ENCODE data around the gene ERLEC1.
"Not testable (repeated sequence)": the region's sequence is repeated elsewhere in the genome, so short reads cannot be mapped to it uniquely, and the experiment has no call there.

Gene ERLEC1

GRCh38 chr2:53840580-53840979, 53.7 kb downstream of the ERLEC1 start:
- in situ Hi-C loops (cut with HindIII; ENCODE audit: low sequenced_read_pairs) = no loop called here
- no peak for DNase-seq (ENCODE audit: low read depth)
- no peak for TF ChIP-seq CTCF (IDR thresholded peaks at IDR 0.05; ENCODE audit: low read depth, low read length, missing control alignments)
- no peak overlapping the region for H3K4me3 ChIP-seq (ENCODE audit: low read depth, low read length)

GRCh38 chr2:53841651-53842050, 54.8 kb downstream of the ERLEC1 start:
- in situ Hi-C loops (cut with HindIII; ENCODE audit: low sequenced_read_pairs); DNase-seq (ENCODE audit: low read depth); H3K4me3 ChIP-seq (ENCODE audit: low read depth, low read length): not testable (repeated sequence)

- H3K4me3 ChIP-seq (ENCODE audit: low read depth, low read length) = no peak overlapping the region
- in situ Hi-C loops (cut with HindIII; ENCODE audit: low sequenced_read_pairs) = no loop called here
- DNase-seq (ENCODE audit: low read depth) = no peak
- no peak for TF ChIP-seq CTCF (IDR thresholded peaks at IDR 0.05; ENCODE audit: low read depth, low read length, missing control alignments)
These were observed 56.0 kb downstream of the ERLEC1 start for GRCh38 chr2:53842891-53843290.

GRCh38 chr2:53843595-53843994, 56.8 kb downstream of the ERLEC1 start:
- H3K4me3 ChIP-seq (ENCODE audit: low read depth, low read length) = no peak overlapping the region
- DNase-seq (ENCODE audit: low read depth) = no peak
- in situ Hi-C loops (cut with HindIII; ENCODE audit: low sequenced_read_pairs) = no loop called here
- TF ChIP-seq CTCF (IDR thresholded peaks at IDR 0.05; ENCODE audit: low read depth, low read length, missing control alignments) = no peak

- in situ Hi-C loops (cut with HindIII; ENCODE audit: low sequenced_read_pairs) = no loop called here
- TF ChIP-seq CTCF (IDR thresholded peaks at IDR 0.05; ENCODE audit: low read depth, low read length, missing control alignments) = no peak
- no peak for DNase-seq (ENCODE audit: low read depth)
- no peak overlapping the region for H3K4me3 ChIP-seq (ENCODE audit: low read depth, low read length)
These were observed 61.2 kb downstream of the ERLEC1 start for GRCh38 chr2:53848062-53848461.

GRCh38 chr2:53851052-53851757, 64.4 kb downstream of the ERLEC1 start:
- H3K4me3 ChIP-seq (ENCODE audit: low read depth, low read length); in situ Hi-C loops (cut with HindIII; ENCODE audit: low sequenced_read_pairs); DNase-seq (ENCODE audit: low read depth): not testable (repeated sequence)

- H3K4me3 ChIP-seq (ENCODE audit: low read depth, low read length) = no peak overlapping the region
- no peak for DNase-seq (ENCODE audit: low read depth)
- in situ Hi-C loops (cut with HindIII; ENCODE audit: low sequenced_read_pairs) = no loop called here
- TF ChIP-seq CTCF (IDR thresholded peaks at IDR 0.05; ENCODE audit: low read depth, low read length, missing control alignments) = no peak
These were observed 65.7 kb downstream of the ERLEC1 start for GRCh38 chr2:53852532-53852931.

- no peak for TF ChIP-seq CTCF (IDR thresholded peaks at IDR 0.05; ENCODE audit: low read depth, low read length, missing control alignments)
- in situ Hi-C loops (cut with HindIII; ENCODE audit: low sequenced_read_pairs) = no loop called here
- H3K4me3 ChIP-seq (ENCODE audit: low read depth, low read length) = no peak overlapping the region
- no peak for DNase-seq (ENCODE audit: low read depth)
These were observed 67.8 kb downstream of the ERLEC1 start for GRCh38 chr2:53854678-53855077.

All from astrocyte of the cerebellum (primary cell).